ENCODE measurements around the gene TMIGD3. TPM values are rescaled to one million over a fixed set of nuclear protein-coding genes. Genes with fewer than 3 reads are reported as not detected.
A peak's percentile ranks its signal among the peaks of the same experiment; 100 is the strongest.

Gene TMIGD3
- polyA plus RNA-seq, 3 donors, result 2.0 to 3.1 (median 2.1) TPM

DNA sequence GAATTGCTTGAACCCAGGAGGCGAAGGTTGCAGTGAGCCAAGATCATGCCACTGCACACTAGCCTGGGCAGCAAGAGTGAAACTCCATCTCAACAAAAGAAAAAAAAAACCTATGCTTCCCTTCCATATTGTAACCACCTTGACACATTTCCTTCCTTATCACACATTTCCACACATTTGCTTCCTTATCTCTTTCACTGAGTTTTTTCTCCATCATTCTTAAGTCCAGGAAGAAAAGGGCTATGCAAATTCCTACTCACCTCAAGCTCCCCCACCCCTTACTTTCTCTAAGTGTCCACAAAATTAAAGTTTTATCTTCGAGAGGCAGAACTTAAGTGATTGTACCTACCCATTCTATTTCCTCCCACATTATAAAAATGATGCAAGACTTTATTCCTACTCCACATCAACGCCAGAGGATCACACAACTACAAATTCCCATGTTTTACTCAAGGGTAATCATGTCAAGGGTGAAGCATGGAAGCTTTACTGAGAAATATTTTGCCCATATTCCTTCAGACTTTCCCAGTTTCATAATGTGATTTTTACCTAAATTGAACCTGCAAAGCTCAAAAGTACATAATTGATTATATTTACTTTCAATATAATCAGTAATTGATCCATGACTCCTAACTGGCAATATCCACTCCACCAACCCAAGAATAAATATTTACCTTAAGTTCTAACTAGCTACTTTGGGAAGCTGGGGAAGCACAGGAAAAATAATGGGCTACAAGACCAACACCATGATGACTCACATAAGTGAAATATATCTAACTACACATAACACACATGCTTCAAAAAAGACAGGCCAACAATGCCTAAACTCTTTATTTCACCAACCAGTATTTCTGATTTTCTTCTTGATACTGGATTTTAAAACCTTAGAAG, 63.7 kb downstream of the TMIGD3 start:
- Histone ChIP-seq H3K36me3 (replicated peaks in 1 of 2; ENCODE audit: control insufficient read depth in 1 of 2, insufficient read depth in 2 of 2, low read length in 2 of 2) (peaks cover 71 to 77% of the 10 kb centered on the region in 2 donors), H2AFZ (ENCODE audit: insufficient read depth, low read depth, low read length, poor library complexity, severe bottlenecking) (no peak overlapping the region), H3K4me2 (replicated peaks; ENCODE audit: extremely low read depth, low read length, poor library complexity, severe bottlenecking) (no peak overlapping the region), H4K20me1 (ENCODE audit: insufficient read depth, low read length) (no peaks in the 10 kb centered on the region), H3K9ac (ENCODE audit: insufficient read depth, low read length, poor library complexity, severe bottlenecking) (no peak overlapping the region), H3K4me1 (ENCODE audit: control insufficient read depth in 1 of 2, insufficient read depth in 2 of 2, low read length in 2 of 2) (no peaks in the 10 kb centered on the region), H3K27ac (ENCODE audit: low read depth in 1 of 2, low read length in 2 of 2) (no peak overlapping the region), H3K9me3 (replicated peaks in 1 of 2; ENCODE audit: control insufficient read depth in 1 of 2, insufficient read depth in 1 of 2, low read length in 2 of 2) (no peaks in the 10 kb centered on the region), H3K79me2 (ENCODE audit: insufficient read depth, low read length) (no peaks in the 10 kb centered on the region), H3K27me3 (ENCODE audit: control insufficient read depth in 2 of 2, insufficient read depth in 2 of 2, low read length in 2 of 2) (no peaks in the 10 kb centered on the region), H3K4me3 (replicated peaks in 1 of 3; ENCODE audit: low read depth in 2 of 3, low read length in 3 of 3) (no peak overlapping the region)
- TF ChIP-seq, protein P1, sequence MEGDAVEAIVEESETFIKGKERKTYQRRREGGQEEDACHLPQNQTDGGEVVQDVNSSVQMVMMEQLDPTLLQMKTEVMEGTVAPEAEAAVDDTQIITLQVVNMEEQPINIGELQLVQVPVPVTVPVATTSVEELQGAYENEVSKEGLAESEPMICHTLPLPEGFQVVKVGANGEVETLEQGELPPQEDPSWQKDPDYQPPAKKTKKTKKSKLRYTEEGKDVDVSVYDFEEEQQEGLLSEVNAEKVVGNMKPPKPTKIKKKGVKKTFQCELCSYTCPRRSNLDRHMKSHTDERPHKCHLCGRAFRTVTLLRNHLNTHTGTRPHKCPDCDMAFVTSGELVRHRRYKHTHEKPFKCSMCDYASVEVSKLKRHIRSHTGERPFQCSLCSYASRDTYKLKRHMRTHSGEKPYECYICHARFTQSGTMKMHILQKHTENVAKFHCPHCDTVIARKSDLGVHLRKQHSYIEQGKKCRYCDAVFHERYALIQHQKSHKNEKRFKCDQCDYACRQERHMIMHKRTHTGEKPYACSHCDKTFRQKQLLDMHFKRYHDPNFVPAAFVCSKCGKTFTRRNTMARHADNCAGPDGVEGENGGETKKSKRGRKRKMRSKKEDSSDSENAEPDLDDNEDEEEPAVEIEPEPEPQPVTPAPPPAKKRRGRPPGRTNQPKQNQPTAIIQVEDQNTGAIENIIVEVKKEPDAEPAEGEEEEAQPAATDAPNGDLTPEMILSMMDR (IDR thresholded peaks at IDR 0.05), result no peak
- H3K4me1 Mint-ChIP-seq, result peaks cover 3% of the 10 kb centered on the region
- WGBS (ENCODE audit: insufficient coverage), result no CpG with 5 or more reads among the region's 3 CpGs
- H3K9me3 Mint-ChIP-seq, result no peaks in the 10 kb centered on the region
- no peak overlapping the region for H3K4me3 Mint-ChIP-seq
- intact Hi-C loops (cut with micrococcal nuclease), result loop anchor here in 1 of 2 donors (10.0 kb wide), 1 partner anchor 305 kb away; no protein-coding TSS in a partner anchor
- peaks cover 2 to 9% (median 4%) of the 10 kb centered on the region in 3 donors for H3K27me3 Mint-ChIP-seq (ENCODE audit: low read depth in 3 of 3)
- DNase-seq, result no peak
- H3K36me3 Mint-ChIP-seq, result peaks cover 64 to 69% of the 10 kb centered on the region in 2 donors
- H3K27ac Mint-ChIP-seq, result peak overlapping the region in 1 of 7 donors; percentile 12

DNA sequence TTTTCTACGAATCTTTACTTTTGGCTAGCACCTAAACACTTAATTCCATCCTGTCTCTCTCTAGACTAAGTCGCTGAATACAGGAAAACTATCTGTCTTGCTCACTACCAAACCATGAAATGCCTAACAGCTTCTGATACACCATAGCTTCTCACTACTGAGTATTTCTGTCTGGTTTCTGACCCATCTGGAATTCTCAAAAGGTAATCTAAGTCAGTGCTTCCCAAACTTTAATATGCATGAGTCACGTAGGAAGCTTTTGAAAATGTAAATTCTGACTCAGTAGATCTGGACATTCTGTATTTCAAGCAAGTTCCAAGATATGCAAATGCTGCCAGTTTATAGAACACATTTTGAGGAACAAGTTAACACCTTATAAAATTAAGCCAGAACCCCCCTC, 66.7 kb downstream of the TMIGD3 start:
- H3K36me3 ChIP-seq (replicated peaks in 1 of 2; ENCODE audit: control insufficient read depth in 1 of 2, insufficient read depth in 2 of 2, low read length in 2 of 2), result peaks cover 43 to 47% of the 10 kb centered on the region in 2 donors
- Mint-ChIP-seq H3K27ac (no peak overlapping the region), H3K4me1 (peaks cover 3% of the 10 kb centered on the region), H3K36me3 (peaks cover 34 to 40% of the 10 kb centered on the region in 2 donors), H3K4me3 (no peak overlapping the region), H3K27me3 (ENCODE audit: low read depth in 3 of 3) (peaks cover 3 to 16% (median 5%) of the 10 kb centered on the region in 3 donors), H3K9me3 (no peaks in the 10 kb centered on the region)
- H3K4me2 ChIP-seq (replicated peaks; ENCODE audit: extremely low read depth, low read length, poor library complexity, severe bottlenecking), result no peak overlapping the region
- no peaks in the 10 kb centered on the region for H4K20me1 ChIP-seq (ENCODE audit: insufficient read depth, low read length)
- H3K9ac ChIP-seq (ENCODE audit: insufficient read depth, low read length, poor library complexity, severe bottlenecking), result no peak overlapping the region
- H3K79me2 ChIP-seq (ENCODE audit: insufficient read depth, low read length), result no peaks in the 10 kb centered on the region
- TF ChIP-seq, protein P1 (IDR thresholded peaks at IDR 0.05), result no peak
- H3K27me3 ChIP-seq (ENCODE audit: control insufficient read depth in 2 of 2, insufficient read depth in 2 of 2, low read length in 2 of 2), result no peaks in the 10 kb centered on the region
- no peak overlapping the region for H3K4me3 ChIP-seq (replicated peaks in 1 of 3; ENCODE audit: low read depth in 2 of 3, low read length in 3 of 3)
- no peak for DNase-seq
- H3K4me1 ChIP-seq (ENCODE audit: control insufficient read depth in 1 of 2, insufficient read depth in 2 of 2, low read length in 2 of 2), result no peaks in the 10 kb centered on the region
- 50% methylated on average over 2 of the region's 3 CpGs for WGBS (ENCODE audit: insufficient coverage)
- no peak overlapping the region for H2AFZ ChIP-seq (ENCODE audit: insufficient read depth, low read depth, low read length, poor library complexity, severe bottlenecking)
- H3K27ac ChIP-seq (ENCODE audit: low read depth in 1 of 2, low read length in 2 of 2), result no peak overlapping the region
- no peaks in the 10 kb centered on the region for H3K9me3 ChIP-seq (replicated peaks in 1 of 2; ENCODE audit: control insufficient read depth in 1 of 2, insufficient read depth in 1 of 2, low read length in 2 of 2)
- intact Hi-C loops (cut with micrococcal nuclease), result no loop called here

Small RNA genes within 50 kb of the gene (small RNA-seq; reads per million reads assigned to genes)
- not detected for gene RF00019 (ENCODE audit: insufficient read length, low read depth)
- not detected for gene RNU6-792P (ENCODE audit: insufficient read length, low read depth)

Other genes starting within 250 kb of the TMIGD3 start
- not detected for gene CHIA, start 212.8 kb downstream of the TMIGD3 start, polyA plus RNA-seq
- gene OVGP1, start 75.9 kb downstream of the TMIGD3 start, polyA plus RNA-seq, result 1 to 10 TPM in 1 of 3 donors, under 1 TPM in 2; 0.17 to 2.7 (median 0.35) TPM
- 10 to 100 TPM; 26.4 to 62.2 (median 28.1) TPM for gene WDR77, start 54.4 kb downstream of the TMIGD3 start, polyA plus RNA-seq
- 100 to 1,000 TPM; 112 to 597 (median 557) TPM for gene ATP5PB, start 54.2 kb downstream of the TMIGD3 start, polyA plus RNA-seq
- gene C1orf162, start 29.6 kb downstream of the TMIGD3 start, polyA plus RNA-seq, result 100 to 1,000 TPM; 310 to 744 (median 630) TPM
- gene ADORA3, start within 50 bp of the TMIGD3 start, polyA plus RNA-seq, result 1 to 10 TPM; 1.1 to 2.7 (median 1.2) TPM
- gene RAP1A, start 116.2 kb upstream of the TMIGD3 start, polyA plus RNA-seq, result 10 to 100 TPM; 41.2 to 79.1 (median 75.3) TPM
- 1 to 10 TPM; 1.8 to 6.6 (median 2.0) TPM for gene INKA2, start 235.8 kb upstream of the TMIGD3 start, polyA plus RNA-seq